Activated CD4-positive, alpha-beta memory T cell treated with anti-CD3 and anti-CD28 coated beads, Interleukin-2, amount 10 ng/mL, durations not matched to agents 7 days and 5 days (primary cell): Measurements from ENCODE around the gene GPATCH2L. TPM values are rescaled to one million over a fixed set of nuclear protein-coding genes. Genes with fewer than 3 reads are reported as not detected.

ENCODE experiments used
- CTCF ChIA-PET: fragments of 350-600 bp; sonication (Branson Sonifier 250); formaldehyde crosslinking; loops from one replicate; lab custom pipeline; 2021; ENCODE audit warnings: antibody characterized with exemption, inconsistent platforms; lab: Charles Lee
- POLR2A ChIA-PET: fragments of 350-600 bp; sonication (Branson Sonifier 250); formaldehyde crosslinking; loops from one replicate; lab custom pipeline; 2021; ENCODE audit warnings: antibody characterized with exemption; lab: Charles Lee
- DNase-seq: peaks from one replicate; pipeline ENCODE4 v3.0.0-alpha.2; 2020
- H3K27ac Mint-ChIP-seq: one replicate; pipeline ENCODE4 v1.8.0; 2021; ENCODE audit warnings: mild to moderate bottlenecking, mixed read lengths
- H3K27me3 Mint-ChIP-seq: one replicate; pipeline ENCODE4 v1.8.0; 2021; ENCODE audit warnings: mixed read lengths
- H3K36me3 Mint-ChIP-seq: one replicate; pipeline ENCODE4 v1.8.0; 2021; ENCODE audit warnings: low read depth, mixed read lengths
- H3K4me1 Mint-ChIP-seq: one replicate; pipeline ENCODE4 v1.8.0; 2021; ENCODE audit warnings: mixed read lengths
- H3K4me3 Mint-ChIP-seq: one replicate; pipeline ENCODE4 v1.8.0; 2021; ENCODE audit warnings: mild to moderate bottlenecking, mixed read lengths
- H3K9me3 Mint-ChIP-seq: one replicate; pipeline ENCODE4 v1.8.0; 2021; ENCODE audit warnings: mixed read lengths
- total RNA-seq, 2 experiments: library from RNA; stranded (reverse); gene quantifications; one replicate each; pipeline ENCODE4 v1.2.3, GENCODE V29; 2021

The GPATCH2L gene
- total RNA-seq, 2 experiments from 2014 or later: 57.3 to 58.6 TPM

DNA sequence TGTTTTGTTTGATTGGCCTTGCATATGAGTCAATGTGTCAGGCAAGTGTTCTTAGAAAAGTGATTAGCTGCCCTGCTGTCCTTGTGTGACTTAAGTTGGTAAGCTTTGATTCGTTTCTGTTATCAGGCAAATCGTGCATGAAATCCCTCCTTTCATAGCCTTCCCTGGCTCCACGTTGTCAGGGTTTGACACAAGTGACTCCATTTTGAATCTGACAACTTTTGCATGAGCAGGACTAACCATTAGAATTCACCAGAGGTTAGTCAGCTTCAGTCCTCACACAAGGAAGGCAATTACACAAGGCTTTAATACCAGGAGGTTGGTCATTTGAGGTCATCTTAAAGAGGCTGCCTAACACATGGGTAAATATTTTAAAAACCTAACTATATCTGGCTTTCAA is 68.2 kb downstream of the GPATCH2L start:
- Mint-ChIP-seq H3K4me3 (no peak overlapping the region), H3K9me3 (no peaks in the 10 kb centered on the region), H3K27me3 (peaks cover 10% of the 10 kb centered on the region)

DNA sequence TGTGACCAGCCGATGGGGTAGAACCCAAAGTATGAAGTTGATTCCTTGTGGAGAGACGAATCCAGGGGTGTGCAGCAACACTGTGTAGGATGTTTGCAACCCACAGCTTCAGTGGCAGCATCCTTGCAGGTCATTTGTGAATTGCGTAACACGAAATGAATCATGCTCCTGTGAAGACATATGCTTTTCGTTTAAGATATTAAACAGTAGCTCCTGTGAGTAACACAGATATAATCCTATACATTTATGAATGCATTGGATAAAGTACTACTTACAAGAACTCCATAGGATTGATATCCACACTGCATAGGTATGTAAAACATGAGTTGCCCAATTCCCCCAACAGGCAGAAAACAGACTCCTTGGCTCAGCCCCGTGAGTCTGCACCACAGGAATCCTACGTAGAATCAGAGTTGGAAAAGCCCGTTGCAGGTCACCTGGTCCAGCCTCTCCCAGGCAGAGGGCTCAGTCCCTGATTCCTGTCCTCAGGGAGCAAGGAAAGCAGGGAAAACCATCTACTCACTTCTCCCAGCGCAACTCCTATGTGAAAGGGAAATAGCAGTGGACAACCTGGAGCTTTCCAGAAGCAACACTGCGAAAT is 75.8 kb downstream of the GPATCH2L start:
- DNase-seq: no peak
- CTCF ChIA-PET: no interaction called here
- Mint-ChIP-seq H3K9me3 (no peaks in the 10 kb centered on the region), H3K27ac (no peak overlapping the region), H3K36me3 (no peaks in the 10 kb centered on the region), H3K4me1 (no peaks in the 10 kb centered on the region), H3K4me3 (no peak overlapping the region), H3K27me3 (peaks cover 6% of the 10 kb centered on the region)
- POLR2A ChIA-PET: no interaction called here

More for the DNA sequence above, 68.2 kb downstream of the GPATCH2L start:
- ChIA-PET POLR2A (no interaction called here), CTCF (no interaction called here)
- no peak overlapping the region for H3K27ac Mint-ChIP-seq
- H3K4me1 Mint-ChIP-seq: no peaks in the 10 kb centered on the region
- H3K36me3 Mint-ChIP-seq: no peaks in the 10 kb centered on the region
- DNase-seq: no peak

GRCh38 chr14:76228138-76228537 is 76.4 kb downstream of the GPATCH2L start:
- DNase-seq: no peak
- no peaks in the 10 kb centered on the region for H3K4me1 Mint-ChIP-seq
- no peak overlapping the region for H3K27ac Mint-ChIP-seq
- H3K9me3 Mint-ChIP-seq: peaks cover 4% of the 10 kb centered on the region
- H3K36me3 Mint-ChIP-seq: no peaks in the 10 kb centered on the region
- CTCF ChIA-PET: no interaction called here
- H3K4me3 Mint-ChIP-seq: no peak overlapping the region
- peaks cover 6% of the 10 kb centered on the region for H3K27me3 Mint-ChIP-seq
- POLR2A ChIA-PET: no interaction called here

- H3K27me3 Mint-ChIP-seq: no peaks in the 10 kb centered on the region
- ChIA-PET CTCF (no interaction called here), POLR2A (no interaction called here)
- no peaks in the 10 kb centered on the region for H3K36me3 Mint-ChIP-seq
- H3K4me1 Mint-ChIP-seq: no peaks in the 10 kb centered on the region
- no peak for DNase-seq
- H3K9me3 Mint-ChIP-seq: peaks cover 4% of the 10 kb centered on the region
- H3K4me3 Mint-ChIP-seq: no peak overlapping the region
- H3K27ac Mint-ChIP-seq: no peak overlapping the region
These were observed 81.1 kb downstream of the GPATCH2L start for GRCh38 chr14:76232800-76233199.

- H3K27me3 Mint-ChIP-seq: no peaks in the 10 kb centered on the region
- POLR2A ChIA-PET: no interaction called here
- H3K27ac Mint-ChIP-seq: no peak overlapping the region
- DNase-seq: no peak
- no peaks in the 10 kb centered on the region for H3K36me3 Mint-ChIP-seq
- no peak overlapping the region for H3K4me3 Mint-ChIP-seq
- CTCF ChIA-PET: no interaction called here
- no peaks in the 10 kb centered on the region for H3K4me1 Mint-ChIP-seq
- peaks cover 4% of the 10 kb centered on the region for H3K9me3 Mint-ChIP-seq
These were observed 83.9 kb downstream of the GPATCH2L start for GRCh38 chr14:76235628-76236027.

GRCh38 chr14:76236172-76237130 is 84.7 kb downstream of the GPATCH2L start:
- CTCF ChIA-PET: no interaction called here

GRCh38 chr14:76237349-76237990 is 85.7 kb downstream of the GPATCH2L start:
- Mint-ChIP-seq H3K27me3 (no peaks in the 10 kb centered on the region), H3K4me3 (no peak overlapping the region), H3K4me1 (no peaks in the 10 kb centered on the region), H3K9me3 (peaks cover 13% of the 10 kb centered on the region), H3K27ac (no peak overlapping the region), H3K36me3 (no peaks in the 10 kb centered on the region)
- ChIA-PET POLR2A (no interaction called here), CTCF (no interaction called here)
- no peak for DNase-seq

More at GRCh38 chr14:76236172-76237130, 84.7 kb downstream of the GPATCH2L start:
- no peak overlapping the region for H3K4me3 Mint-ChIP-seq
- DNase-seq: no peak
- no peaks in the 10 kb centered on the region for H3K27me3 Mint-ChIP-seq
- POLR2A ChIA-PET: no interaction called here
- no peaks in the 10 kb centered on the region for H3K36me3 Mint-ChIP-seq
- H3K9me3 Mint-ChIP-seq: peaks cover 8% of the 10 kb centered on the region
- no peaks in the 10 kb centered on the region for H3K4me1 Mint-ChIP-seq
- H3K27ac Mint-ChIP-seq: no peak overlapping the region

- Mint-ChIP-seq H3K27ac (no peak overlapping the region), H3K27me3 (peaks cover 3% of the 10 kb centered on the region)
- CTCF ChIA-PET: no interaction called here
These were observed 93.4 kb downstream of the GPATCH2L start for GRCh38 chr14:76245097-76245496.

DNA sequence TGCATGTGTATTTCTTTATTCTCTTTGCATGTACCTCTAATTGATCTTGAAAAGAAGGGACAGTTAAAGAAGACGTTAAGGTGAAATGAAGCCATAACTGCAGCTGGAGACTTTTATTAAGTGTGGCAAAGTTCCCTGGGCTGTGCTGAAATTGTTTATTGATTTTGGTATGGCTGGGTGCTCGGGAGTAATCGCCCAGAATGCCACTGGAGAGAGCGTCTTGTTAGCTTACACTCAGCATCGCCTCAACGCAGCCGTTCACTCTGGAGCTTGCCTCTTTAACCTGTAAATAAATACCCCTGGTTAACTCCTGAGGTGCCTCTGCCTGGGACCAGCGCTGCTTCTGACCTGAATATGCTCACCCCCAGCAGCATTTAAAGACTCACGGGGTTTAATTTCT is 98.6 kb downstream of the GPATCH2L start:
- no peak overlapping the region for H3K4me3 Mint-ChIP-seq
- no peaks in the 10 kb centered on the region for H3K9me3 Mint-ChIP-seq
- peaks cover 15% of the 10 kb centered on the region for H3K27me3 Mint-ChIP-seq
- POLR2A ChIA-PET: interaction anchor here (0.7 kb wide), 1 partner anchor 22 kb away, joined by 3 read pairs; no protein-coding TSS in a partner anchor
- CTCF ChIA-PET: interaction anchor here (0.6 kb wide), 1 partner anchor 331 kb away, joined by 3 read pairs; no protein-coding TSS in a partner anchor
- DNase-seq: no peak
- no peaks in the 10 kb centered on the region for H3K36me3 Mint-ChIP-seq
- H3K4me1 Mint-ChIP-seq: no peaks in the 10 kb centered on the region
- H3K27ac Mint-ChIP-seq: no peak overlapping the region

More at GRCh38 chr14:76245097-76245496, 93.4 kb downstream of the GPATCH2L start:
- POLR2A ChIA-PET: no interaction called here
- no peaks in the 10 kb centered on the region for H3K4me1 Mint-ChIP-seq
- peaks cover 15% of the 10 kb centered on the region for H3K9me3 Mint-ChIP-seq
- no peak for DNase-seq
- H3K4me3 Mint-ChIP-seq: no peak overlapping the region
- no peaks in the 10 kb centered on the region for H3K36me3 Mint-ChIP-seq

- Mint-ChIP-seq H3K9me3 (no peaks in the 10 kb centered on the region), H3K36me3 (no peaks in the 10 kb centered on the region), H3K4me1 (no peaks in the 10 kb centered on the region), H3K4me3 (no peak overlapping the region), H3K27me3 (peaks cover 15% of the 10 kb centered on the region), H3K27ac (no peak overlapping the region)
- ChIA-PET POLR2A (no interaction called here), CTCF (no interaction called here)
- DNase-seq: no peak
These were observed 100.7 kb downstream of the GPATCH2L start for GRCh38 chr14:76252471-76252870.

GRCh38 chr14:76253111-76253510 is 101.4 kb downstream of the GPATCH2L start:
- Mint-ChIP-seq H3K9me3 (no peaks in the 10 kb centered on the region), H3K4me1 (no peaks in the 10 kb centered on the region), H3K36me3 (no peaks in the 10 kb centered on the region), H3K4me3 (no peak overlapping the region), H3K27ac (no peak overlapping the region), H3K27me3 (peaks cover 15% of the 10 kb centered on the region)
- no peak for DNase-seq
- CTCF ChIA-PET: no interaction called here
- POLR2A ChIA-PET: no interaction called here

- Mint-ChIP-seq H3K4me1 (no peaks in the 10 kb centered on the region), H3K27ac (no peak overlapping the region), H3K4me3 (no peak overlapping the region), H3K36me3 (no peaks in the 10 kb centered on the region), H3K9me3 (no peaks in the 10 kb centered on the region), H3K27me3 (peaks cover 4% of the 10 kb centered on the region)
- no peak for DNase-seq
- ChIA-PET POLR2A (no interaction called here), CTCF (no interaction called here)
These were observed 104.8 kb downstream of the GPATCH2L start for GRCh38 chr14:76256545-76256944.
